ENCODE results near the gene JUP.

The JUP gene

GRCh38 chr17:41739661-41740352 is 46.7 kb downstream of the JUP start:
- Histone ChIP-seq H3K27me3 (ENCODE audit: insufficient read depth, insufficient read length) (peaks cover 33% of the 10 kb centered on the region), H3K36me3 (ENCODE audit: insufficient read depth, insufficient read length, low read length) (no peaks in the 10 kb centered on the region), H3K4me3 (ENCODE audit: insufficient read length, low read depth) (no peak overlapping the region), H3K4me1 (ENCODE audit: insufficient read depth, insufficient read length) (peaks cover 6% of the 10 kb centered on the region), H3K9me3 (ENCODE audit: insufficient read depth, low read length) (no peaks in the 10 kb centered on the region), H3K9ac (ENCODE audit: insufficient read length, low read depth) (no peak overlapping the region)
- DNase-seq (ENCODE audit: low read depth, low spot score) = no peak
- TF ChIP-seq YY1 (IDR thresholded peaks at IDR 0.05; ENCODE audit: insufficient read depth, insufficient read length) = no peak
- TF ChIP-seq SUZ12 (IDR thresholded peaks at IDR 0.05; ENCODE audit: extremely low read depth, insufficient read depth, insufficient read length) = no peak
- no peak for TF ChIP-seq ZNF274 (IDR thresholded peaks at IDR 0.05; ENCODE audit: low read depth, low read length)

GRCh38 chr17:41738801-41739112 is 47.8 kb downstream of the JUP start:
- H3K4me3 ChIP-seq (ENCODE audit: insufficient read length, low read depth) = no peak overlapping the region
- peak overlapping the region; percentile 7 for H3K9ac ChIP-seq (ENCODE audit: insufficient read length, low read depth)
- no peak for DNase-seq (ENCODE audit: low read depth, low spot score)
- H3K27me3 ChIP-seq (ENCODE audit: insufficient read depth, insufficient read length) = peaks cover 44% of the 10 kb centered on the region
- no peaks in the 10 kb centered on the region for H3K9me3 ChIP-seq (ENCODE audit: insufficient read depth, low read length)
- H3K36me3 ChIP-seq (ENCODE audit: insufficient read depth, insufficient read length, low read length) = no peaks in the 10 kb centered on the region
- TF ChIP-seq YY1 (IDR thresholded peaks at IDR 0.05; ENCODE audit: insufficient read depth, insufficient read length) (no peak), ZNF274 (IDR thresholded peaks at IDR 0.05; ENCODE audit: low read depth, low read length) (no peak), SUZ12 (IDR thresholded peaks at IDR 0.05; ENCODE audit: extremely low read depth, insufficient read depth, insufficient read length) (no peak)
- H3K4me1 ChIP-seq (ENCODE audit: insufficient read depth, insufficient read length) = peaks cover 6% of the 10 kb centered on the region

DNA sequence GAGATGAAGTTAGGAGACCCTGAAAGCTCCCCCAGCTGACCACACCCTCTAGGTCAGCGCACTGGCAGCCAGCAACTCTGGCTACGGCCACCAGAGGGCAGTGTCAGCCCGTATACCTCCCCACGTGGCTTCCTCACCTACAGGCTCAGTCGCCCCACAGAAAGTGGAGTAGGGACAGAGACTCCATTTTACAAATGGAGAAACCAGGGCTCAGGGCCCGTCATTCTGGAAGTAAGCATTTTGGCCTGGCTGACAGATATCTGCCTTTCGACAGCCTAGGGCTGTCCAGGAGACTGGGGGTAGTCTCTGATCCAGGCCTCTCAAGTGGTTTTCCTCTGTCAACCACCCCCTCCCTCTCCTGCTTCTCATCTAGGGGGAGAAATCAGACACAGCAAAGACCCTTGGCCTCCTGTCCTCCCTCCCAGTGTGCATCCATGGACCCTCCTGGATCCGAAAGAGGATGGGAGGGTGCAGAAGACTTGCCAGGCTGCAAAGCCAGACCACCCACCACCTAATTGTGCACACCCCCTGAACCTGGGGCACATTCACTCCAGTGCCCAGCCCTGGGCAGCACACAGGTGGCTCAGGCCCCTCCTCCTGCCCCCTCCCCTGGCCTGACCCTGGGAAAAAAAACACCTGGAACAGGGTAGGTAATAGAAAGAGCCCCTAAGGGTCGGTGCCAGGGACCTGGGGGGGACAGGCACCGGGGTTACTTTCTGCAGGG is 48.3 kb downstream of the JUP start:
- Histone ChIP-seq H3K9ac (ENCODE audit: insufficient read length, low read depth) (peak overlapping the region; percentile 7), H3K36me3 (ENCODE audit: insufficient read depth, insufficient read length, low read length) (no peaks in the 10 kb centered on the region), H3K27me3 (ENCODE audit: insufficient read depth, insufficient read length) (peaks cover 49% of the 10 kb centered on the region), H3K4me1 (ENCODE audit: insufficient read depth, insufficient read length) (peaks cover 9% of the 10 kb centered on the region), H3K9me3 (ENCODE audit: insufficient read depth, low read length) (no peaks in the 10 kb centered on the region), H3K4me3 (ENCODE audit: insufficient read length, low read depth) (no peak overlapping the region)
- peak; percentile 71 for DNase-seq (ENCODE audit: low read depth, low spot score)
- TF ChIP-seq ZNF274 (IDR thresholded peaks at IDR 0.05; ENCODE audit: low read depth, low read length) (no peak), SUZ12 (IDR thresholded peaks at IDR 0.05; ENCODE audit: extremely low read depth, insufficient read depth, insufficient read length) (no peak), YY1 (IDR thresholded peaks at IDR 0.05; ENCODE audit: insufficient read depth, insufficient read length) (peak; percentile 29)

DNA sequence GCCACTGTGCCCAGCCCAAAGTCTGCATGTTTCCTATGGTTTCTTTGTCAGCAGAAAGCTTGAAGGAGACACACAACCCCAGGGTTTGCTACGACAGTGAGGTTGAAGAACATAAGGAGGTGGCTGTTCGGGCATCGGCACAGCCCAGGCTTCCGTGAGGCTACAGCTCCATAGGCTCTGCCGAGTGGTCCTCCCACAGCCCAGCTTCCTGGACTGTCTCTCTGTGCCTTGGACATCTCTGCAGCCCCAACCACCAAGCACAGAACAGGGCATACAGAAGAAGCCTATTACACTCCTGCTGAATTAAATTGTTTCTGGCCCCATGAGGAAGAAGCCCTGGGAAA is 48.9 kb downstream of the JUP start:
- DNase-seq (ENCODE audit: low read depth, low spot score) = no peak
- Histone ChIP-seq H3K4me1 (ENCODE audit: insufficient read depth, insufficient read length) (peaks cover 9% of the 10 kb centered on the region), H3K27me3 (ENCODE audit: insufficient read depth, insufficient read length) (peaks cover 55% of the 10 kb centered on the region), H3K9me3 (ENCODE audit: insufficient read depth, low read length) (no peaks in the 10 kb centered on the region), H3K4me3 (ENCODE audit: insufficient read length, low read depth) (no peak overlapping the region), H3K9ac (ENCODE audit: insufficient read length, low read depth) (no peak overlapping the region), H3K36me3 (ENCODE audit: insufficient read depth, insufficient read length, low read length) (no peaks in the 10 kb centered on the region)
- no peak for TF ChIP-seq ZNF274 (IDR thresholded peaks at IDR 0.05; ENCODE audit: low read depth, low read length)
- TF ChIP-seq SUZ12 (IDR thresholded peaks at IDR 0.05; ENCODE audit: extremely low read depth, insufficient read depth, insufficient read length) = no peak
- TF ChIP-seq YY1 (IDR thresholded peaks at IDR 0.05; ENCODE audit: insufficient read depth, insufficient read length) = no peak

GRCh38 chr17:41736983-41737679 is 49.4 kb downstream of the JUP start:
- H3K4me3 ChIP-seq (ENCODE audit: insufficient read length, low read depth) = no peak overlapping the region
- TF ChIP-seq SUZ12 (IDR thresholded peaks at IDR 0.05; ENCODE audit: extremely low read depth, insufficient read depth, insufficient read length) = no peak
- TF ChIP-seq YY1 (IDR thresholded peaks at IDR 0.05; ENCODE audit: insufficient read depth, insufficient read length) = no peak
- TF ChIP-seq ZNF274 (IDR thresholded peaks at IDR 0.05; ENCODE audit: low read depth, low read length) = no peak
- H3K9ac ChIP-seq (ENCODE audit: insufficient read length, low read depth) = no peak overlapping the region
- no peaks in the 10 kb centered on the region for H3K9me3 ChIP-seq (ENCODE audit: insufficient read depth, low read length)
- no peaks in the 10 kb centered on the region for H3K36me3 ChIP-seq (ENCODE audit: insufficient read depth, insufficient read length, low read length)
- peaks cover 9% of the 10 kb centered on the region for H3K4me1 ChIP-seq (ENCODE audit: insufficient read depth, insufficient read length)
- peaks cover 60% of the 10 kb centered on the region for H3K27me3 ChIP-seq (ENCODE audit: insufficient read depth, insufficient read length)
- no peak for DNase-seq (ENCODE audit: low read depth, low spot score)

GRCh38 chr17:41735744-41736143 is 50.8 kb downstream of the JUP start:
- no peaks in the 10 kb centered on the region for H3K36me3 ChIP-seq (ENCODE audit: insufficient read depth, insufficient read length, low read length)
- no peak for DNase-seq (ENCODE audit: low read depth, low spot score)
- TF ChIP-seq YY1 (IDR thresholded peaks at IDR 0.05; ENCODE audit: insufficient read depth, insufficient read length) = no peak
- TF ChIP-seq SUZ12 (IDR thresholded peaks at IDR 0.05; ENCODE audit: extremely low read depth, insufficient read depth, insufficient read length) = no peak
- TF ChIP-seq ZNF274 (IDR thresholded peaks at IDR 0.05; ENCODE audit: low read depth, low read length) = no peak
- no peak overlapping the region for H3K4me3 ChIP-seq (ENCODE audit: insufficient read length, low read depth)
- peaks cover 15% of the 10 kb centered on the region for H3K4me1 ChIP-seq (ENCODE audit: insufficient read depth, insufficient read length)
- H3K27me3 ChIP-seq (ENCODE audit: insufficient read depth, insufficient read length) = peaks cover 72% of the 10 kb centered on the region
- H3K9ac ChIP-seq (ENCODE audit: insufficient read length, low read depth) = no peak overlapping the region
- H3K9me3 ChIP-seq (ENCODE audit: insufficient read depth, low read length) = no peaks in the 10 kb centered on the region

GRCh38 chr17:41734949-41735313 is 51.6 kb downstream of the JUP start:
- H3K9me3 ChIP-seq (ENCODE audit: insufficient read depth, low read length) = no peaks in the 10 kb centered on the region
- no peaks in the 10 kb centered on the region for H3K36me3 ChIP-seq (ENCODE audit: insufficient read depth, insufficient read length, low read length)
- H3K27me3 ChIP-seq (ENCODE audit: insufficient read depth, insufficient read length) = peaks cover 72% of the 10 kb centered on the region
- no peak for DNase-seq (ENCODE audit: low read depth, low spot score)
- peaks cover 22% of the 10 kb centered on the region for H3K4me1 ChIP-seq (ENCODE audit: insufficient read depth, insufficient read length)
- H3K9ac ChIP-seq (ENCODE audit: insufficient read length, low read depth) = peak overlapping the region; percentile 87
- peak overlapping the region; percentile 76 for H3K4me3 ChIP-seq (ENCODE audit: insufficient read length, low read depth)
- TF ChIP-seq YY1 (IDR thresholded peaks at IDR 0.05; ENCODE audit: insufficient read depth, insufficient read length) = no peak
- TF ChIP-seq ZNF274 (IDR thresholded peaks at IDR 0.05; ENCODE audit: low read depth, low read length) = no peak
- no peak for TF ChIP-seq SUZ12 (IDR thresholded peaks at IDR 0.05; ENCODE audit: extremely low read depth, insufficient read depth, insufficient read length)

All from NT2/D1 (cell line).